GM18505 (cell line): ENCODE results near the gene FOXJ1.
A peak's percentile ranks its signal among the peaks of the same experiment; 100 is the strongest.
"Not testable (repeated sequence)": the region's sequence is repeated elsewhere in the genome, so short reads cannot be mapped to it uniquely, and the experiment has no call there.

ENCODE experiments used
- ATAC-seq: cut with Tn5 transposase; IDR thresholded peaks from one replicate; pipeline ENCODE4 v1.9.1; 2021; ENCODE audit not compliant: unreplicated experiment
- POLR2A ChIP-seq: IDR thresholded peaks from 4 replicates; pipeline ENCODE4 v1.6.1; 2011; ENCODE audit warnings: borderline replicate concordance; ENCODE audit not compliant: insufficient read depth, insufficient read length; ENCODE audit errors: extremely low read depth

Gene FOXJ1, protein sequence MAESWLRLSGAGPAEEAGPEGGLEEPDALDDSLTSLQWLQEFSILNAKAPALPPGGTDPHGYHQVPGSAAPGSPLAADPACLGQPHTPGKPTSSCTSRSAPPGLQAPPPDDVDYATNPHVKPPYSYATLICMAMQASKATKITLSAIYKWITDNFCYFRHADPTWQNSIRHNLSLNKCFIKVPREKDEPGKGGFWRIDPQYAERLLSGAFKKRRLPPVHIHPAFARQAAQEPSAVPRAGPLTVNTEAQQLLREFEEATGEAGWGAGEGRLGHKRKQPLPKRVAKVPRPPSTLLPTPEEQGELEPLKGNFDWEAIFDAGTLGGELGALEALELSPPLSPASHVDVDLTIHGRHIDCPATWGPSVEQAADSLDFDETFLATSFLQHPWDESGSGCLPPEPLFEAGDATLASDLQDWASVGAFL

GRCh38 chr17:76141212-76142038 lies at the start of gene FOXJ1:
FOXJ1 (minus strand) TSS chr17:76141245; CDS start chr17:76140395, 850 bp downstream.
- ATAC-seq = peak; percentile 65

GRCh38 chr17:76189741-76190140 lies 48.7 kb upstream of the FOXJ1 start:
- no peak for ATAC-seq
- no peak for TF ChIP-seq POLR2A

More at GRCh38 chr17:76141212-76142038, at the start of gene FOXJ1:
- TF ChIP-seq POLR2A = no peak

GRCh38 chr17:76189247-76189646 lies 48.2 kb upstream of the FOXJ1 start:
- ATAC-seq = no peak
- no peak for TF ChIP-seq POLR2A

GRCh38 chr17:76188213-76189016 lies 47.4 kb upstream of the FOXJ1 start:
- ATAC-seq = no peak

GRCh38 chr17:76186774-76187173 lies 45.7 kb upstream of the FOXJ1 start:
- ATAC-seq = not testable (repeated sequence)

More at GRCh38 chr17:76188213-76189016, 47.4 kb upstream of the FOXJ1 start:
- TF ChIP-seq POLR2A = no peak

DNA sequence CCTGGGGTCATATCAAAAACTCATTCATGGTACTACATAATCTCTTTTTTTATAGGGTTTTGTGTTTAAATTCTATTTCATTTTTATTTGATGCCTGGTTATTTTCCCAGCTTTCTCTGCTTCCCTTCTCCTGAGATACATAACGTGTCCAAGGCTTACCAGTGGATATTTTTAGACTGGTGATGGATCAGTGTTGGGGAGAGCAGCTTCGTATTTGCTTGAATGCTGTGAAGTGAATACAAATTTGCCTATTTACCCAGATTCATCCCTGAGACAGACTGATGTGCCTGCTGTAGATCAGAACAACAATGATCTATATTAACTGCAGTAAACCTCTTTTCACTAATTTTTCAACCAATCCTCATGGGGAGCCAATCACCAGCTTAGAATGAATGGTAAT lies 43.2 kb upstream of the FOXJ1 start:
- ATAC-seq = no peak
- no peak for TF ChIP-seq POLR2A

DNA sequence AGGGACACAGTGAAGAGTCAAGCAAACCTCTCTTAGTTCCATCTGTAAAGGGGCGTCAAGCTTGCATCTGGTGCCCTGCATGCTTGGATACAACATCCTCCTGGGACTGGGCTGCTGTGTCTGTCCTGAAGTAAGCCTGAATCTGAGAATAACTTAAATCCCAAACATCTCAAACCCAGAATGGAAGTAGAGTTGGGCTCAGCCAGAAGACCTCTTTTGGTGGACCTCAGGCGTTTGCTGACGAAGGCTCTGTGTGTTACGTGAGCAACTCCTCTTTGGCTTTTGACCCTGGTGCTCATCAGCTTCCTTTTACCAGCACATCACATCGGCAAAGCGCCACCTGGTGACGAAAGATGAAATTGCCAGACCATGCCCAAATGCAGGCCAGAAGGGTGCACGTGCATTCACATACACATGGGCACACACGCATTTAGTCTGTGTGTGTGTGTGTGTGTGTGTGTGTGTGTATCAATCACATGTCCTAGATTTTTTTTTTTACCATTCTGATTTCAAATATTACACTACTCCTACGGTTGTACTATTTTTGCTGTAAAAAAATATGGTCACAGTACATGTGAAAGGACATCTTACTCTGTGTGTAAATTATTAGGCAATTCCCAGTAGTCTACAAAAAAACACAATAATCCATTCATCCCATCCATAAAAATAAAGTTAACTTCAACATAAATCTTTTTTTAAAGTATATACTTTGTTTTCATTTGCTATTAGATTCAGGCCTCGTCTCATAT lies 41.1 kb upstream of the FOXJ1 start:
- TF ChIP-seq POLR2A = no peak
- ATAC-seq = no peak

GRCh38 chr17:76179496-76180467 lies 38.7 kb upstream of the FOXJ1 start:
- peak; percentile 25 for TF ChIP-seq POLR2A
- no peak for ATAC-seq

DNA sequence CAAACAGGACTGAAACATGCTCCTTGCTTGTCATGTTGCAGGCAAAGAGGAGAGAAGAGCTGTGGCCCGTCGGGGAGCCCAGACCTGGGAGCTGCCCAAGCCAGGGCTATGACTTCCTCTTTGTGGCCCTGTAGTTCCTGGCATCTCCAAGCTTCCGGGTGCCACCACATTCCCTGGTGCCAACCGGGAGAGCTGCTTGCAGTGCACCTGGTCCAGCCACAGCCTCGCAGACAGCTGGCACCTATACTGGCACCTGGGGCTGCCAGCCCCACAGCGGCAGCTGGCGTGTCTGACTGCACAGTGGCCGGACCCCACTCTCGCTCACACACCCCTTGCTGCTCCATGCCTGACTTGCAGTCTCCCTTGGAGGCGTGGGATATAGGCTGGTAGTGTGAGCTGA lies 37.1 kb upstream of the FOXJ1 start:
- ATAC-seq = no peak
- no peak for TF ChIP-seq POLR2A

DNA sequence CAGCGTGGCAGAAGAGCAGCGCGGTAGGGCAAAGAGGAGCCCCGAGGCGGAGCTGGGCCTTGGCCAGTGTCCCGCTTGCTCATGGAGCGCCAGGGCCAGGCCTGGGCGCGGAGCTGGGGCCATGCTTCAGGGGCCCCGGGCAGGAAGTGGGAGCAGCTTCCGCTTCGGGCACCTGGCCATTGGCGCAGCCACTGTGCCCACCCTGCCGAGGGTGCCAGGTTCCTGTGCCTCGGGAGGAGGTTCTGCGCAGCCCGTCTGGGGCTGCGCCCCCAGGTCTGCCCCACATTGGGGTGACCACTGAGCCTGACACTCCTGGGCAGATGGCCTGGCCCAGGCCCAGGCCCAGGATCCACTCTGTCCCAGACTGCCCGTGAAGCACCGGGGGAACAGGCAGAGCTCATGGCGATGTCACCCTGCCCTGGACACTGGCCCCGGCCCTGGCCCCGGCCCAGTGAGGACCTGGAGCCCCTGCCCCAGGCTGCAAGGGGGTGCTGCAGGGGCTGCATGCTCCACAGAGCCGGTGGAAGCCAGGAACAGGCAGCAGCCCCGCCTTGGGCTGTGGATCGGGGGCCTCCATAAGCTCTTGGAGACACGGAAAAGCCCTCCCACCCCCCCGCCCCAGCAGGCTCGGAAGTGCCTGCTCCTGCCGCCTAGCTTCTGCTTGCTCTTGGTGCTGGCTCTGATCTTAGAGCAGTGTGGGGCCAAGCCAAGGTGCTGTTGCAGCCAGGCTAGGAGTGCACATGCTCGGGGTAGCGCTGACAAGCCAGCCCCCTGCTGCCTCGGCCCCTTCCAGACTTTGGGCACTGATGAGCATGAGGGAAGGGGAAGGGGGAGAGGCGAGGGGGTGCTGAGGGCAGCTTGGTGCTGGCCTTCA lies 35.9 kb upstream of the FOXJ1 start:
- ATAC-seq = no peak
- no peak for TF ChIP-seq POLR2A

DNA sequence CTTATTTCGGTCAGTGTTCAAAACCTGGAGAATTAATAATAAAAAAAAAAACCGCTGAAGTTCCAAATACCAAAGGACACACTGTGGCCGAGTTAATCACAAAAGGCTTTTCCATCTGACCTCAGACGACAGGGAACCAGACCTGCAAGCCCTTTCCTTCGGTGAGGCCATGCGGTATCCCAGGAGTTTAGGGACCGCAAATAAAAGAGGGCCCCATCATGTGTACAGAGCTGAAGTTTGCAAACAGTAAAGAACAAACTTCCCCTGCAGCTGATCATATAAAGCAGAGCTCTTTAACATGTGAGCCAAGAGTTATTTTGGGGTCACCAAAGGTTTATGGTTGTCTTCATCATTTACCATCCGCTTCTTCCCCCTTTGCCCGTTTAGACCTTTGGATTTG lies 33.0 kb upstream of the FOXJ1 start:
- TF ChIP-seq POLR2A = no peak
- no peak for ATAC-seq
